IMR-90 (cell line): ENCODE measurements around the gene NFX1.

Experiments used
- MAZ ChIP-seq: IDR thresholded peaks from 2 replicates; pipeline ENCODE4 v1.6.1; 2012; ENCODE audit warnings: low read depth, mild to moderate bottlenecking, low read length, improper control_type of control experiment, moderate library complexity, borderline replicate concordance
- MXI1 ChIP-seq: IDR thresholded peaks from 2 replicates; pipeline ENCODE4 v1.6.1; 2012; ENCODE audit warnings: low read depth, mild to moderate bottlenecking, low read length, moderate library complexity, borderline replicate concordance
- POLR2A ChIP-seq: IDR thresholded peaks from 2 replicates; pipeline ENCODE4 v1.6.1; 2012; ENCODE audit warnings: mild to moderate bottlenecking, low read depth, low read length
- TF ChIP-seq, protein P1 (sequence below): conservative IDR thresholded peaks from 2 replicates; pipeline ENCODE4 v1.5.1; 2012; ENCODE audit warnings: mild to moderate bottlenecking, low read depth, low read length, improper control_type of control experiment

GRCh38 chr9:33244137-33244784 is 46.1 kb upstream of the NFX1 start:
- TF ChIP-seq, protein P1, sequence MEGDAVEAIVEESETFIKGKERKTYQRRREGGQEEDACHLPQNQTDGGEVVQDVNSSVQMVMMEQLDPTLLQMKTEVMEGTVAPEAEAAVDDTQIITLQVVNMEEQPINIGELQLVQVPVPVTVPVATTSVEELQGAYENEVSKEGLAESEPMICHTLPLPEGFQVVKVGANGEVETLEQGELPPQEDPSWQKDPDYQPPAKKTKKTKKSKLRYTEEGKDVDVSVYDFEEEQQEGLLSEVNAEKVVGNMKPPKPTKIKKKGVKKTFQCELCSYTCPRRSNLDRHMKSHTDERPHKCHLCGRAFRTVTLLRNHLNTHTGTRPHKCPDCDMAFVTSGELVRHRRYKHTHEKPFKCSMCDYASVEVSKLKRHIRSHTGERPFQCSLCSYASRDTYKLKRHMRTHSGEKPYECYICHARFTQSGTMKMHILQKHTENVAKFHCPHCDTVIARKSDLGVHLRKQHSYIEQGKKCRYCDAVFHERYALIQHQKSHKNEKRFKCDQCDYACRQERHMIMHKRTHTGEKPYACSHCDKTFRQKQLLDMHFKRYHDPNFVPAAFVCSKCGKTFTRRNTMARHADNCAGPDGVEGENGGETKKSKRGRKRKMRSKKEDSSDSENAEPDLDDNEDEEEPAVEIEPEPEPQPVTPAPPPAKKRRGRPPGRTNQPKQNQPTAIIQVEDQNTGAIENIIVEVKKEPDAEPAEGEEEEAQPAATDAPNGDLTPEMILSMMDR: no peak
- TF ChIP-seq POLR2A (no peak), MAZ (no peak), MXI1 (no peak)
